Measurements from ENCODE around the gene ERAL1.

- no peak for TF ChIP-seq GATA2 (IDR thresholded peaks at IDR 0.05; ENCODE audit: low read depth, low read length)
- TF ChIP-seq GATA3 (IDR thresholded peaks at IDR 0.05; ENCODE audit: low read depth, low read length), result no peak
These were observed 35.2 kb downstream of the ERAL1 start for GRCh38 chr17:28889996-28890395.

All from SH-SY5Y (cell line).